Measurements from ENCODE around the gene KCTD2.

KCTD2 gene

DNA sequence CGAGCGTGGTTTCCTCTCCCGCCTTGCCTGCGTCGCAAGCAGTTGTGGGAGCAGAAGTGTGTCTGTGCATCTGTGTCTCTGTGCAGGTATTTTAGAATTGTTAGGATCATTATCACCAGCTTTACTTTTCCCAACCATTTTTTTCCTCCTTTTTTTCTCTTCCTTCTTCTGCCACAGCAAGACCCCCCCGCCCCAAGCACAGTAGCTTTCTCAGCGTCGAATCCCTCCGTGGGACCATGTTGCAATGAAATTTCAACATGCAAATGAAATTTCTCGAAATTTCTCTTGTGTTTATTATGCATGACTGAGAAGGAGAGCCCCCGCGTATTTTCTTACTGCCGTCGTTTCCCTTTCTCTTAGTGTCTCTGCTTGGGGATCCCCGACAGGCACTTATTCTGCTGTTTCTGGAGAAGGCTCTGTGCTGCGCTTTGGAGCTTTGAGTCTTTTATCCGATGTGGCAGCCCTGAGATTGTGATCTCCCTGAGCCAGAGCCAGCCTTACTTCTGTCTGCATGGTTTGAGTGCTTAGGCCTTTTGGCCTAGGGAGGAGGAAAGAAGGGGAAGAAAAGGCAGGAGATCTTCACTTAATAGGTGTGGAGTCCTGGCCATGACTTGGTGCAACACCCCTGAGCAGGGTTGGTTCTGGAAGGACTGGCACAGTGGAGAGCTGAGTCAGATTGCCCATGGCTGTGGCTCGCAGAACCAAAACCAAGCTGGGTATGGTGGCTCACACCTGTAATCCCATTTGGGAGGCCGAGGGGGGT lies 67.7 kb downstream of the KCTD2 start:
- Histone ChIP-seq H3K36me3 (ENCODE audit: control insufficient read depth, insufficient read depth, low read length) (no peaks in the 10 kb centered on the region), H3K27ac (ENCODE audit: low read length) (no peak overlapping the region), H3K4me3 (ENCODE audit: low read length) (no peak overlapping the region), H3K4me1 (ENCODE audit: control insufficient read depth, insufficient read depth, low read length) (no peaks in the 10 kb centered on the region), H3K27me3 (ENCODE audit: control insufficient read depth, insufficient read depth, low read length) (no peaks in the 10 kb centered on the region), H3K9me3 (ENCODE audit: control insufficient read depth, insufficient read depth, low read length) (no peaks in the 10 kb centered on the region)
- no CpG with 5 or more reads among the region's 19 CpGs for WGBS (ENCODE audit: insufficient coverage, insufficient read length)
- no peak for DNase-seq (ENCODE audit: low read depth, low spot score)
